Keratinocyte (primary cell): ENCODE results near the gene UFSP1.

Experiments used
- CTCF ChIP-seq, 3 experiments: IDR thresholded peaks in 1 of 3; conservative IDR thresholded peaks in 1 of 3; optimal IDR thresholded peaks in 1 of 3; 2 replicates in 2 of 3; 3 replicates in 1 of 3; pipeline versions ENCODE3 to v1.5.1; 2011; ENCODE audit warnings: low read length in 3 of 3, mild to moderate bottlenecking in 3 of 3, moderate library complexity in 2 of 3, control low read depth in 1 of 3, inconsistent platforms in 1 of 3; ENCODE audit not compliant: insufficient read depth in 2 of 3; ENCODE audit errors: extremely low read depth in 1 of 3
- EZH2 ChIP-seq: IDR thresholded peaks from one replicate; pipeline ENCODE4 v1.6.1; 2012; ENCODE audit warnings: inconsistent platforms, mild to moderate bottlenecking, low read length, moderate library complexity

- TF ChIP-seq CTCF (optimal IDR thresholded peaks at IDR 0.05 in 1 of 3, IDR thresholded peaks at IDR 0.05 in 1 of 3, conservative IDR thresholded peaks at IDR 0.05 in 1 of 3; ENCODE audit: extremely low read depth in 1 of 3, insufficient read depth in 2 of 3, low read length in 3 of 3) (no peak), EZH2 (no peak)
These were observed 34.0 kb downstream of the UFSP1 start for GRCh38 chr7:100855515-100855914.
